VCaP (cell line): ENCODE results near the gene RXRB.
"Not testable (repeated sequence)": the region's sequence is repeated elsewhere in the genome, so short reads cannot be mapped to it uniquely, and the experiment has no call there.

Source experiments
- H3K27ac ChIP-seq: fragments of 450-650 bp; 2 replicates; pipeline ENCODE4 v1.5.1; 2017
- CTCF ChIP-seq: fragments of 450-650 bp; conservative IDR thresholded peaks from 2 replicates; pipeline ENCODE4 v1.5.1; 2017; ENCODE audit warnings: mild to moderate bottlenecking, moderate library complexity

The RXRB gene

GRCh38 chr6:33160728-33161344 lies 39.6 kb downstream of the RXRB start:
- H3K27ac ChIP-seq, result peak overlapping the region; percentile 56; the same call in 1 of the 2 replicates
- TF ChIP-seq CTCF, result no peak

GRCh38 chr6:33160096-33160495 lies 40.4 kb downstream of the RXRB start:
- no peak for TF ChIP-seq CTCF

GRCh38 chr6:33156964-33157363 lies 43.5 kb downstream of the RXRB start:
- TF ChIP-seq CTCF, result no peak
- H3K27ac ChIP-seq, result no peak overlapping the region

More at GRCh38 chr6:33160096-33160495, 40.4 kb downstream of the RXRB start:
- no peak overlapping the region for H3K27ac ChIP-seq

GRCh38 chr6:33156561-33156960 lies 43.9 kb downstream of the RXRB start:
- no peak overlapping the region for H3K27ac ChIP-seq
- no peak for TF ChIP-seq CTCF

GRCh38 chr6:33154349-33154748 lies 46.1 kb downstream of the RXRB start:
- no peak overlapping the region for H3K27ac ChIP-seq
- TF ChIP-seq CTCF, result no peak

GRCh38 chr6:33151050-33151449 lies 49.4 kb downstream of the RXRB start:
- TF ChIP-seq CTCF, result no peak
- H3K27ac ChIP-seq, result no peak overlapping the region

- not testable (repeated sequence) for H3K27ac ChIP-seq
Measured at GRCh38 chr6:33150560-33150959, 49.9 kb downstream of the RXRB start.

GRCh38 chr6:33147807-33148666 lies 52.4 kb downstream of the RXRB start:
- peak; percentile 86 for TF ChIP-seq CTCF

More at GRCh38 chr6:33147807-33148666, 52.4 kb downstream of the RXRB start:
- H3K27ac ChIP-seq, result no peak overlapping the region
